ENCODE data around the gene SPPL3.

- no peak for TF ChIP-seq CTCF (tag by site-specific recombination; IDR thresholded peaks at IDR 0.05)
- no peak for TF ChIP-seq ZNF335 (tag by site-specific recombination; conservative IDR thresholded peaks at IDR 0.05)
- no peak for TF ChIP-seq ZNF24 (tag by site-specific recombination; IDR thresholded peaks at IDR 0.05)
- TF ChIP-seq ZNF830 (tag by site-specific recombination; IDR thresholded peaks at IDR 0.05; ENCODE audit: low read depth): no peak
- no peak for TF ChIP-seq ZNF600 (tag by site-specific recombination; IDR thresholded peaks at IDR 0.05)
- TF ChIP-seq REST (tag by site-specific recombination; IDR thresholded peaks at IDR 0.05): no peak
- no peak for TF ChIP-seq ZSCAN23 (tag by site-specific recombination; IDR thresholded peaks at IDR 0.05)
- no peak for TF ChIP-seq ZNF175 (tag by site-specific recombination; IDR thresholded peaks at IDR 0.05)
- no peak for TF ChIP-seq ZNF146 (tag by site-specific recombination; IDR thresholded peaks at IDR 0.05)
- no peak for TF ChIP-seq GLIS1 (tag by site-specific recombination; IDR thresholded peaks at IDR 0.05)
- TF ChIP-seq ZNF114 (tag by site-specific recombination; IDR thresholded peaks at IDR 0.05): no peak
These were observed 62.6 kb downstream of the SPPL3 start for GRCh38 chr12:120841525-120841924.

All from HEK293 (cell line).